ENCODE measurements around the gene RAB3IL1. TPM values are rescaled to one million over a fixed set of nuclear protein-coding genes. Genes with fewer than 3 reads are reported as not detected.
"Not testable (repeated sequence)": the region's sequence is repeated elsewhere in the genome, so short reads cannot be mapped to it uniquely, and the experiment has no call there.

RAB3IL1 gene
- total and polyA plus RNA-seq, 2 donors (not counting 1 experiment from before 2014, with no cell fraction given), result 9.6 to 13.4 TPM

- no peaks in the 10 kb centered on the region for H4K20me1 ChIP-seq (ENCODE audit: control insufficient read depth, extremely low read depth, insufficient read depth, low read length)
- DNase-seq (ENCODE audit: low read depth in 2 of 2), result peak; percentile 53 to 93
- peak overlapping the region; percentile 61 for H2AFZ ChIP-seq (ENCODE audit: low read length)
- peak overlapping the region in 3 of 4 experiments; percentile 3 to 57 (median 43) for H3K4me3 ChIP-seq (replicated peaks in 1 of 4; ENCODE audit: control extremely low read depth in 1 of 4, insufficient read depth in 1 of 4, low read depth in 3 of 4, low read length in 4 of 4)
- no peaks in the 10 kb centered on the region for H3K27me3 ChIP-seq (ENCODE audit: control insufficient read depth, insufficient read depth, low read length)
- peak overlapping the region; percentile 63 for H3K27ac ChIP-seq (ENCODE audit: insufficient read depth, low read length)
- peaks cover 5% of the 10 kb centered on the region for H3K4me1 ChIP-seq (ENCODE audit: control insufficient read depth, extremely low read depth, insufficient read depth, low read length)
- H3K79me2 ChIP-seq (ENCODE audit: control insufficient read depth, insufficient read depth, low read length), result no peaks in the 10 kb centered on the region
- peaks cover 2% of the 10 kb centered on the region for H3K36me3 ChIP-seq (ENCODE audit: control insufficient read depth, insufficient read depth, low read length)
- TF ChIP-seq CTCF (conservative IDR thresholded peaks at IDR 0.05 in 1 of 2, IDR thresholded peaks at IDR 0.05 in 1 of 2; ENCODE audit: low read depth in 1 of 2, low read length in 2 of 2) (peak in 1 of 2 donors; percentile 35), EZH2 (IDR thresholded peaks at IDR 0.05; ENCODE audit: low read length, missing control alignments) (no peak)
- peak overlapping the region; percentile 23 for H3K4me2 ChIP-seq (ENCODE audit: extremely low read depth, insufficient read depth, low read length)
- H3K9ac ChIP-seq (ENCODE audit: insufficient read depth, low read length), result peak overlapping the region; percentile 60
- no peaks in the 10 kb centered on the region for H3K9me3 ChIP-seq (ENCODE audit: control insufficient read depth, insufficient read depth, low read depth, low read length)
Observed at GRCh38 chr11:61954851-61955421, 37.6 kb upstream of the RAB3IL1 start.

- H3K4me3 ChIP-seq (replicated peaks in 1 of 4; ENCODE audit: control extremely low read depth in 1 of 4, insufficient read depth in 1 of 4, low read depth in 3 of 4, low read length in 4 of 4), result peak overlapping the region in 1 of 4 experiments; percentile 57
- H2AFZ ChIP-seq (ENCODE audit: low read length), result no peak overlapping the region
- H3K9ac ChIP-seq (ENCODE audit: insufficient read depth, low read length), result no peak overlapping the region
Observed at GRCh38 chr11:61954106-61954850, 36.9 kb upstream of the RAB3IL1 start.

GRCh38 chr11:61953632-61954031, 36.3 kb upstream of the RAB3IL1 start:
- H3K36me3 ChIP-seq (ENCODE audit: control insufficient read depth, insufficient read depth, low read length); H3K9ac ChIP-seq (ENCODE audit: insufficient read depth, low read length); H3K27me3 ChIP-seq (ENCODE audit: control insufficient read depth, insufficient read depth, low read length); H3K9me3 ChIP-seq (ENCODE audit: control insufficient read depth, insufficient read depth, low read depth, low read length); H4K20me1 ChIP-seq (ENCODE audit: control insufficient read depth, extremely low read depth, insufficient read depth, low read length); H2AFZ ChIP-seq (ENCODE audit: low read length); H3K27ac ChIP-seq (ENCODE audit: insufficient read depth, low read length); H3K4me2 ChIP-seq (ENCODE audit: extremely low read depth, insufficient read depth, low read length); H3K4me1 ChIP-seq (ENCODE audit: control insufficient read depth, extremely low read depth, insufficient read depth, low read length); DNase-seq (ENCODE audit: low read depth in 2 of 2); H3K79me2 ChIP-seq (ENCODE audit: control insufficient read depth, insufficient read depth, low read length); H3K4me3 ChIP-seq (replicated peaks in 1 of 4; ENCODE audit: control extremely low read depth in 1 of 4, insufficient read depth in 1 of 4, low read depth in 3 of 4, low read length in 4 of 4): not testable (repeated sequence)

More at GRCh38 chr11:61954106-61954850, 36.9 kb upstream of the RAB3IL1 start:
- Histone ChIP-seq H4K20me1 (ENCODE audit: control insufficient read depth, extremely low read depth, insufficient read depth, low read length) (no peaks in the 10 kb centered on the region), H3K4me2 (ENCODE audit: extremely low read depth, insufficient read depth, low read length) (no peak overlapping the region), H3K4me1 (ENCODE audit: control insufficient read depth, extremely low read depth, insufficient read depth, low read length) (peaks cover 5% of the 10 kb centered on the region), H3K36me3 (ENCODE audit: control insufficient read depth, insufficient read depth, low read length) (peaks cover 2% of the 10 kb centered on the region), H3K27ac (ENCODE audit: insufficient read depth, low read length) (peak overlapping the region; percentile 63), H3K9me3 (ENCODE audit: control insufficient read depth, insufficient read depth, low read depth, low read length) (no peaks in the 10 kb centered on the region), H3K79me2 (ENCODE audit: control insufficient read depth, insufficient read depth, low read length) (no peaks in the 10 kb centered on the region), H3K27me3 (ENCODE audit: control insufficient read depth, insufficient read depth, low read length) (no peaks in the 10 kb centered on the region)
- DNase-seq (ENCODE audit: low read depth in 2 of 2), result peak in 1 of 2 donors; percentile 45
- TF ChIP-seq CTCF (conservative IDR thresholded peaks at IDR 0.05 in 1 of 2, IDR thresholded peaks at IDR 0.05 in 1 of 2; ENCODE audit: low read depth in 1 of 2, low read length in 2 of 2), result no peak
- TF ChIP-seq EZH2 (IDR thresholded peaks at IDR 0.05; ENCODE audit: low read length, missing control alignments), result no peak
